Body of pancreas (tissue), 4 donors: ENCODE data around the gene ACTL8.

Experiments
- CTCF ChIP-seq, 7 experiments: fragments of 450-650 bp in 4 of 7; fragments of 200-600 bp in 3 of 7; sonication (generic) in 3 of 7; IDR thresholded peaks; one replicate each; pipeline ENCODE4 v1.5.1; 2016 to 2019; ENCODE audit warnings: antibody characterized with exemption in 7 of 7
- POLR2A ChIP-seq, 3 donors: fragments of 450-650 bp; IDR thresholded peaks; one replicate each; pipeline ENCODE4 v1.6.1; 2016; ENCODE audit warnings: antibody characterized with exemption in 3 of 3, mild to moderate bottlenecking in 2 of 3

- TF ChIP-seq CTCF (IDR thresholded peaks at IDR 0.05): no peak
- TF ChIP-seq POLR2A (IDR thresholded peaks at IDR 0.05): no peak
These were observed 102.0 kb downstream of the ACTL8 start for GRCh38 chr1:17857109-17857499.
